HepG2 (cell line): ENCODE measurements around the gene CACNA1G. TPM values are rescaled to one million over a fixed set of nuclear protein-coding genes. Genes with fewer than 3 reads are reported as not detected.

ENCODE experiments used
- ARID3A ChIP-seq: IDR thresholded peaks from 2 replicates; pipeline ENCODE4 v1.6.1; 2012; ENCODE audit warnings: low read depth, low read length, improper control_type of control experiment
- ARNT ChIP-seq: fragments of 450-650 bp; IDR thresholded peaks from 2 replicates; pipeline ENCODE4 v1.6.1; 2017
- MYC ChIP-seq: sonication (generic); formaldehyde crosslinking; IDR thresholded peaks from 2 replicates; pipeline ENCODE4 v1.9.0; 2021; ENCODE audit warnings: missing genetic modification reagents, borderline replicate concordance
- NFE2 ChIP-seq: sonication (generic); formaldehyde crosslinking; IDR thresholded peaks from 2 replicates; pipeline ENCODE4 v1.4.0; 2020; ENCODE audit warnings: missing genetic modification reagents
- NPAS2 ChIP-seq: sonication (generic); formaldehyde crosslinking; IDR thresholded peaks from 2 replicates; pipeline ENCODE4 v1.8.0; 2022; ENCODE audit warnings: mild to moderate bottlenecking, missing genetic modification reagents, borderline replicate concordance
- POLR2AphosphoS5 ChIP-seq: IDR thresholded peaks from 2 replicates; pipeline ENCODE4 v1.6.1; 2012; ENCODE audit warnings: low read depth, low read length
- ZBTB33 ChIP-seq: sonication (generic); formaldehyde crosslinking; IDR thresholded peaks from 2 replicates; pipeline ENCODE4 v1.4.0; 2020; ENCODE audit warnings: missing genetic modification reagents
- ZBTB38 ChIP-seq: sonication (generic); formaldehyde crosslinking; IDR thresholded peaks from 2 replicates; pipeline ENCODE4 v1.5.1; 2020; ENCODE audit warnings: mild to moderate bottlenecking, missing genetic modification reagents
- ZBTB40 ChIP-seq, 2 experiments: fragments of 450-650 bp in 1 of 2; sonication (generic) in 1 of 2; formaldehyde crosslinking in 1 of 2; IDR thresholded peaks; 2 replicates each; pipeline versions ENCODE4 v1.6.1 to v1.8.0; 2016 to 2022; ENCODE audit warnings: antibody characterized with exemption in 1 of 2, mild to moderate bottlenecking in 1 of 2, missing genetic modification reagents in 1 of 2
- ZKSCAN8 ChIP-seq: IDR thresholded peaks from 2 replicates; pipeline ENCODE4 v1.6.1; 2016; ENCODE audit warnings: borderline replicate concordance, missing genetic modification reagents, missing compliant biosample characterization
- ZMYM4 ChIP-seq: sonication (generic); formaldehyde crosslinking; IDR thresholded peaks from 2 replicates; pipeline ENCODE4 v1.8.1; 2023; ENCODE audit warnings: mild to moderate bottlenecking, missing genetic modification reagents
- ZNF24 ChIP-seq: fragments of 450-650 bp; IDR thresholded peaks from 2 replicates; pipeline ENCODE4 v1.6.1; 2017; ENCODE audit warnings: antibody characterized with exemption, mild to moderate bottlenecking
- ZNF558 ChIP-seq: sonication (generic); formaldehyde crosslinking; IDR thresholded peaks from 2 replicates; pipeline ENCODE4 v1.9.0; 2022; ENCODE audit warnings: mild to moderate bottlenecking, missing genetic modification reagents, borderline replicate concordance
- ZNF766 ChIP-seq: sonication (generic); formaldehyde crosslinking; IDR thresholded peaks from 2 replicates; pipeline ENCODE4 v1.5.0; 2020; ENCODE audit warnings: missing genetic modification reagents, borderline replicate concordance
- ZSCAN21 ChIP-seq: sonication (generic); formaldehyde crosslinking; IDR thresholded peaks from 2 replicates; pipeline ENCODE4 v1.8.0; 2022; ENCODE audit warnings: mild to moderate bottlenecking, missing genetic modification reagents, moderate library complexity, borderline replicate concordance
- ZSCAN29 ChIP-seq: sonication (generic); formaldehyde crosslinking; conservative IDR thresholded peaks from 2 replicates; pipeline ENCODE4 v1.4.0; 2020; ENCODE audit warnings: mild to moderate bottlenecking, missing genetic modification reagents
- polyA plus RNA-seq, 8 experiments: library from polyadenylated mRNA; depleted of rRNA in 3 of 8; stranded (reverse) in 7 of 8; unstranded in 1 of 8; fragments of >200 nt; fragmentation: Illumina TruSeq in 4 of 8; extraction: Trizol in 4 of 8; gene quantifications; 2 replicates each; pipeline versions ENCODE4 v1.2.1 to v1.2.3, GENCODE V29; 2011 to 2016; ENCODE audit warnings: low read depth in 4 of 8, missing spikeins in 1 of 8, mixed read lengths in 1 of 8; ENCODE audit not compliant: insufficient read depth in 1 of 8
- total RNA-seq, 5 experiments: library from RNA; depleted of rRNA; stranded (reverse); fragments of >200 nt; fragmentation: Illumina TruSeq; extraction: Trizol; gene quantifications; 2 replicates each; pipeline ENCODE4 v1.2.3, GENCODE V29; 2016; ENCODE audit warnings: low read depth in 1 of 5

CACNA1G gene
- total and polyA plus RNA-seq, 2 of the 13 experiments (the other 11 are each of a cell fraction or from before 2014, with no cell fraction given): 0.02 TPM; not detected in 1

- TF ChIP-seq ARID3A (no peak), NPAS2 (CRISPR knock-in tag) (no peak), ZMYM4 (CRISPR knock-in tag) (no peak), ZNF24 (no peak), ZNF766 (CRISPR knock-in tag) (no peak), ZBTB33 (CRISPR knock-in tag) (peak; percentile 28; the same call in 1 of the 2 replicates), ZNF558 (CRISPR knock-in tag) (no peak), POLR2AphosphoS5 (no peak), NFE2 (CRISPR knock-in tag) (no peak), ZBTB40 (IDR thresholded peaks at IDR 0.05) (no peak), ZBTB40 (CRISPR knock-in tag; IDR thresholded peaks at IDR 0.05) (no peak), ZSCAN21 (no peak), MYC (CRISPR knock-in tag) (no peak), ZKSCAN8 (CRISPR knock-in tag) (no peak), ARNT (no peak), ZBTB38 (CRISPR knock-in tag) (0 out of 2 replicates have a peak, but pooled peaks have one; percentile 24), ZSCAN29 (no peak)
Measured at GRCh38 chr17:50536683-50537646, 23.6 kb upstream of the CACNA1G start (continued).
